Common myeloid progenitor, CD34-positive (primary cell): ENCODE results near the gene UNC13A.
"Not testable (repeated sequence)": the region's sequence is repeated elsewhere in the genome, so short reads cannot be mapped to it uniquely, and the experiment has no call there.

Source experiments
- CTCF ChIA-PET: fragments of 350-600 bp; sonication (Branson Sonifier 250); formaldehyde crosslinking; loops from one replicate; lab custom pipeline; 2021; ENCODE audit warnings: antibody characterized with exemption; lab: Charles Lee
- POLR2A ChIA-PET: fragments of 350-600 bp; sonication (Branson Sonifier 250); formaldehyde crosslinking; loops from one replicate; lab custom pipeline; 2021; ENCODE audit warnings: antibody characterized with exemption; lab: Charles Lee
- DNase-seq, 3 donors: peaks; one replicate each; pipeline versions ENCODE4 v3.0.0 to v3.0.0-alpha.2; 2013
- H3K27ac ChIP-seq, 2 experiments: 1 replicate in 1 of 2; 2 replicates in 1 of 2; pipeline ENCODE4 v1.7.0; 2013; ENCODE audit warnings: inconsistent platforms in 2 of 2, low read length in 2 of 2, mild to moderate bottlenecking in 2 of 2, low read depth in 1 of 2, moderate library complexity in 1 of 2; ENCODE audit not compliant: severe bottlenecking in 2 of 2, insufficient read depth in 1 of 2, poor library complexity in 1 of 2
- H3K27me3 ChIP-seq, 5 experiments: replicated peaks in 2 of 5; 1 replicate in 3 of 5; 2 replicates in 2 of 5; pipeline versions ENCODE4 v1.6.1 to v1.7.0; 2013; ENCODE audit warnings: low read length in 4 of 5, mild to moderate bottlenecking in 2 of 5, moderate library complexity in 2 of 5, inconsistent platforms in 1 of 5; ENCODE audit not compliant: insufficient read depth in 5 of 5, control insufficient read depth in 4 of 5
- H3K36me3 ChIP-seq, 4 experiments: 1 replicate in 2 of 4; 2 replicates in 2 of 4; pipeline versions ENCODE4 v1.6.1 to v1.7.0; 2013; ENCODE audit warnings: low read length in 3 of 4, control low read depth in 1 of 4, mild to moderate bottlenecking in 1 of 4; ENCODE audit not compliant: control insufficient read depth in 4 of 4, insufficient read depth in 4 of 4
- H3K4me1 ChIP-seq, 4 experiments: 1 replicate in 3 of 4; 2 replicates in 1 of 4; pipeline versions ENCODE4 v1.6.1 to v1.7.1; 2013; ENCODE audit warnings: low read length in 3 of 4, mild to moderate bottlenecking in 3 of 4, control low read depth in 1 of 4, inconsistent platforms in 1 of 4, moderate library complexity in 1 of 4; ENCODE audit not compliant: control insufficient read depth in 4 of 4, insufficient read depth in 4 of 4; ENCODE audit errors: control extremely low read depth in 1 of 4
- H3K4me3 ChIP-seq, 7 experiments: 1 replicate in 4 of 7; 2 replicates in 3 of 7; pipeline versions ENCODE4 v1.5.1 to v1.7.0; 2013; ENCODE audit warnings: mild to moderate bottlenecking in 7 of 7, low read length in 6 of 7, moderate library complexity in 6 of 7, inconsistent platforms in 2 of 7, low read depth in 2 of 7, control low read depth in 1 of 7; ENCODE audit not compliant: insufficient read depth in 4 of 7, control insufficient read depth in 1 of 7; ENCODE audit errors: extremely low read depth in 1 of 7
- H3K9me3 ChIP-seq, 5 experiments: 1 replicate in 4 of 5; 2 replicates in 1 of 5; pipeline versions ENCODE4 v1.6.1 to v1.7.1; 2013; ENCODE audit warnings: low read length in 4 of 5, mild to moderate bottlenecking in 2 of 5, inconsistent platforms in 1 of 5, low read depth in 1 of 5, moderate library complexity in 1 of 5; ENCODE audit not compliant: control insufficient read depth in 4 of 5, insufficient read depth in 2 of 5; ENCODE audit errors: control extremely low read depth in 1 of 5
- WGBS: methylation state at CpG from one replicate; pipeline ENCODE4 v1.1.5; 2013; ENCODE audit not compliant: insufficient coverage; 5-methylcytosine and 5-hydroxymethylcytosine counted together

The UNC13A gene

GRCh38 chr19:17577457-17578097 lies 110.6 kb downstream of the UNC13A start:
- H3K4me1 ChIP-seq, result no peaks in the 10 kb centered on the region
- no peaks in the 10 kb centered on the region for H3K9me3 ChIP-seq
- 97% methylated on average over 16 of the region's 22 CpGs for WGBS
- peaks cover 11 to 84% (median 62%) of the 10 kb centered on the region in 4 experiments for H3K36me3 ChIP-seq
- no peaks in the 10 kb centered on the region for H3K27me3 ChIP-seq
- no peak overlapping the region for H3K27ac ChIP-seq
- ChIA-PET POLR2A (no interaction called here), CTCF (no interaction called here)
- no peak for DNase-seq
- H3K4me3 ChIP-seq, result no peak overlapping the region

- CTCF ChIA-PET, result interaction anchor here (1.6 kb wide), 1 partner anchor 136 kb away, joined by 7 read pairs; no protein-coding TSS in a partner anchor
- Histone ChIP-seq H3K36me3 (peaks cover 10 to 83% (median 61%) of the 10 kb centered on the region in 4 experiments), H3K9me3 (no peaks in the 10 kb centered on the region), H3K4me1 (no peaks in the 10 kb centered on the region), H3K27me3 (no peaks in the 10 kb centered on the region), H3K4me3 (no peak overlapping the region), H3K27ac (no peak overlapping the region)
- DNase-seq, result peak in 2 of 3 donors; percentile 21 to 56
- 94% methylated on average over 28 of the region's 34 CpGs for WGBS
- POLR2A ChIA-PET, result no interaction called here
These were observed 111.2 kb downstream of the UNC13A start for GRCh38 chr19:17576758-17577456.

- H3K9me3 ChIP-seq, result no peaks in the 10 kb centered on the region
- H3K36me3 ChIP-seq, result peaks cover 6 to 79% (median 59%) of the 10 kb centered on the region in 4 experiments
- no peaks in the 10 kb centered on the region for H3K27me3 ChIP-seq
- DNase-seq, result no peak
- H3K4me3 ChIP-seq, result no peak overlapping the region
- ChIA-PET POLR2A (no interaction called here), CTCF (interaction anchor here (1.5 to 1.8 kb wide), 3 partner anchors 51 to 135 kb away, joined by 4 to 7 read pairs (median 4); no protein-coding TSS in a partner anchor)
- H3K4me1 ChIP-seq, result no peaks in the 10 kb centered on the region
- no peak overlapping the region for H3K27ac ChIP-seq
- WGBS, result 98% methylated on average over 10 of the region's 11 CpGs
These were observed 112.0 kb downstream of the UNC13A start for GRCh38 chr19:17575871-17576757.

DNA sequence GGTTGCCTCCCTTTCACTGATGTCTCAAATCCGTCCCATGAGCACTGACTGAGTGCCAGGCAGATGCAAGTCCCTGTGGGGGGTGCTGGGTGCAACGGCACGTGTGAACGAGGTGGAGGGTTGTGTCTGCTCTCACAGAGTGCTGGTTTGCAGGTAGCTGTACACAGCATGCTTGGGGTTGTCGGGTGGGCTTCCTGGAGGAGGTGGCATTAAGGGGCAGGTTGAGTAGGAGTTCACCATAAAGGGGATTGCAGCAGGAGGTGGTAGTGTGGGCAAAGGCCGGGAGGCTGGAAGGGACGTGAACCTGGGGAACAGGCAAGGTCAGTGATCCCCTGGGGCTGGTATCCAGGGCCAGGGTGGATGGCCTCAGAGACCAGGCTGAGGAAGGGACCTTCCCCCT lies 115.5 kb downstream of the UNC13A start:
- WGBS, result 96% methylated on average over 5 of the region's 7 CpGs
- H3K4me1 ChIP-seq, result no peaks in the 10 kb centered on the region
- peaks cover 7 to 73% (median 56%) of the 10 kb centered on the region in 4 experiments for H3K36me3 ChIP-seq
- no peaks in the 10 kb centered on the region for H3K27me3 ChIP-seq
- H3K4me3 ChIP-seq, result no peak overlapping the region
- CTCF ChIA-PET, result interaction anchor here (1.1 to 2.0 kb wide), 9 partner anchors 9 to 144 kb away, joined by 3 to 16 read pairs (median 4); no protein-coding TSS in a partner anchor
- POLR2A ChIA-PET, result no interaction called here
- DNase-seq, result no peak
- H3K27ac ChIP-seq, result no peak overlapping the region
- H3K9me3 ChIP-seq, result no peaks in the 10 kb centered on the region

GRCh38 chr19:17570791-17571190 lies 117.4 kb downstream of the UNC13A start:
- CTCF ChIA-PET, result interaction anchor here (0.6 to 1.5 kb wide), 4 partner anchors 10 to 103 kb away, joined by 3 to 8 read pairs (median 3); no protein-coding TSS in a partner anchor
- peaks cover 7 to 73% (median 51%) of the 10 kb centered on the region in 4 experiments for H3K36me3 ChIP-seq

DNA sequence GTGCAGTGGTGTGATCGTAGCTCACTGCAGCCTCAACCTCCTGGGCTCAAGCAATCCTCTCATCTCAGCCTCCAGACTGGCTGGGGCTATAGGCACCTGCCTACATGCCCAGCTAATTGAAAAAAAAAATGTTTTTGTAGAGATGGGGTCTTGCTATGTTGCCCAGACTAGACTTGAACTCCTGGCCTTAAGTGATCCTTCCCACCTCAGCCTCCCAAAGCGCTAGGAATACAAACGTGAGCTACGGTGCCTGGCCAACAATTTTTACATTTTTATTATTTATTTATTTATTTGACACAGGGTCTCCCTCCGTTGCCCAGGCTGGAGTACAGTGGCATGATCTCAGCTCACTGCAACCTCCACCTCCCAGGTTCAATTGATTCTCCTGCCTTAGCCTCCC lies 117.9 kb downstream of the UNC13A start:
- H3K9me3 ChIP-seq, H3K27me3 ChIP-seq, H3K4me1 ChIP-seq, POLR2A ChIA-PET, H3K27ac ChIP-seq, DNase-seq, H3K4me3 ChIP-seq: not testable (repeated sequence)
- no CpG with 5 or more reads among the region's 5 CpGs for WGBS
- CTCF ChIA-PET, result interaction anchor here (0.6 to 1.5 kb wide), 4 partner anchors 10 to 103 kb away, joined by 3 to 8 read pairs (median 3); no protein-coding TSS in a partner anchor
- H3K36me3 ChIP-seq, result peaks cover 9 to 75% (median 51%) of the 10 kb centered on the region in 4 experiments

More at GRCh38 chr19:17570791-17571190, 117.4 kb downstream of the UNC13A start:
- H3K27ac ChIP-seq, result no peak overlapping the region
- POLR2A ChIA-PET, result interaction anchor here (0.6 kb wide), 1 partner anchor 54 kb away, joined by 7 read pairs; no protein-coding TSS in a partner anchor
- H3K4me1 ChIP-seq, result no peaks in the 10 kb centered on the region
- no peaks in the 10 kb centered on the region for H3K9me3 ChIP-seq
- no peak for DNase-seq
- no peaks in the 10 kb centered on the region for H3K27me3 ChIP-seq
- WGBS, result 100% methylated on average over 3 of the region's 6 CpGs
- H3K4me3 ChIP-seq, result no peak overlapping the region
